Gastrocnemius medialis (tissue), 4 donors: ENCODE measurements around the gene SYNJ2. TPM values are rescaled to one million over a fixed set of nuclear protein-coding genes. Genes with fewer than 3 reads are reported as not detected.

Source experiments
- ATAC-seq, 2 donors: fragments of 150-250 bp; one replicate each; pipeline ENCODE4 v1.9.1; 2016
- DNase-seq, 2 donors: peaks; one replicate each; pipeline ENCODE4 v3.0.0-alpha.2; 2019
- H3K27ac ChIP-seq, 4 donors: fragments of 200-600 bp; sonication (generic); 1 replicate in 1 of 4; 2 replicates in 3 of 4; pipeline ENCODE4 v1.5.1; 2016 to 2018; ENCODE audit warnings: mild to moderate bottlenecking in 2 of 4, moderate library complexity in 1 of 4
- H3K27me3 ChIP-seq, 3 donors: fragments of 200-600 bp; sonication (generic) in 2 of 3; 1 replicate in 1 of 3; 2 replicates in 2 of 3; pipeline versions ENCODE4 v1.5.1 to v1.6.0; 2016 to 2019; ENCODE audit warnings: mild to moderate bottlenecking in 1 of 3, moderate library complexity in 1 of 3
- H3K36me3 ChIP-seq, 2 donors: fragments of 200-600 bp; sonication (generic) in 1 of 2; one replicate each; pipeline ENCODE4 v1.5.1; 2017 to 2018
- H3K4me1 ChIP-seq, 2 donors: fragments of 200-600 bp; sonication (generic) in 1 of 2; one replicate each; pipeline ENCODE4 v1.5.1; 2016 to 2017; ENCODE audit warnings: mild to moderate bottlenecking in 2 of 2
- H3K4me3 ChIP-seq, 4 donors: fragments of 200-600 bp; sonication (generic) in 3 of 4; 1 replicate in 1 of 4; 2 replicates in 3 of 4; pipeline ENCODE4 v1.5.1; 2016 to 2019; ENCODE audit warnings: mild to moderate bottlenecking in 2 of 4
- H3K9me3 ChIP-seq, 3 donors: fragments of 200-600 bp; sonication (generic) in 2 of 3; 1 replicate in 1 of 3; 2 replicates in 2 of 3; pipeline ENCODE4 v1.5.1; 2016 to 2019
- POLR2A ChIP-seq, 2 donors: fragments of 450-650 bp; IDR thresholded peaks; one replicate each; pipeline ENCODE4 v1.6.1; 2017; ENCODE audit warnings: antibody characterized with exemption in 2 of 2, mild to moderate bottlenecking in 2 of 2, moderate library complexity in 2 of 2
- in situ Hi-C, 4 donors: fragments of 200-750 bp; cut with MboI; loops; one replicate each; pipeline versions ENCODE4 v1.15.0 to v1.8.0; 2017; ENCODE audit warnings: low sequenced_read_pairs in 4 of 4
- intact Hi-C: fragments of 100-400 bp; cut with DNase I; formaldehyde crosslinking; loops from one replicate; pipeline ENCODE4 v1.15.1; 2023; ENCODE audit warnings: low total_unique reads
- total RNA-seq, 4 donors: library from RNA; depleted of rRNA; stranded (reverse); fragments of >200 nt; gene quantifications; one replicate each; pipeline versions ENCODE4 v1.1.0 to v1.2.3, GENCODE V29; 2016
- TF ChIP-seq, protein P1 (sequence below), 5 experiments: fragments of 450-650 bp in 3 of 5; fragments of 200-600 bp in 2 of 5; sonication (generic) in 2 of 5; IDR thresholded peaks in 4 of 5; conservative IDR thresholded peaks in 1 of 5; 1 replicate in 4 of 5; 2 replicates in 1 of 5; pipeline ENCODE4 v1.5.1; 2016 to 2019; ENCODE audit warnings: antibody characterized with exemption in 5 of 5, mild to moderate bottlenecking in 3 of 5, moderate library complexity in 3 of 5

The SYNJ2 gene
- total RNA-seq, 4 donors from 2014 or later = 3.9 to 17.0 (median 7.0) TPM

- intact Hi-C loops = no loop called here
- H3K9me3 ChIP-seq = peaks cover 0 to 4% (median 0%) of the 10 kb centered on the region in 3 donors
- in situ Hi-C loops = no loop called here
- H3K4me3 ChIP-seq = no peak overlapping the region
- no peaks in the 10 kb centered on the region for H3K27me3 ChIP-seq
- ATAC-seq = no peak
- no peaks in the 10 kb centered on the region for H3K4me1 ChIP-seq
- no peak overlapping the region for H3K27ac ChIP-seq
- TF ChIP-seq POLR2A (IDR thresholded peaks at IDR 0.05) = no peak
- TF ChIP-seq, protein P1, sequence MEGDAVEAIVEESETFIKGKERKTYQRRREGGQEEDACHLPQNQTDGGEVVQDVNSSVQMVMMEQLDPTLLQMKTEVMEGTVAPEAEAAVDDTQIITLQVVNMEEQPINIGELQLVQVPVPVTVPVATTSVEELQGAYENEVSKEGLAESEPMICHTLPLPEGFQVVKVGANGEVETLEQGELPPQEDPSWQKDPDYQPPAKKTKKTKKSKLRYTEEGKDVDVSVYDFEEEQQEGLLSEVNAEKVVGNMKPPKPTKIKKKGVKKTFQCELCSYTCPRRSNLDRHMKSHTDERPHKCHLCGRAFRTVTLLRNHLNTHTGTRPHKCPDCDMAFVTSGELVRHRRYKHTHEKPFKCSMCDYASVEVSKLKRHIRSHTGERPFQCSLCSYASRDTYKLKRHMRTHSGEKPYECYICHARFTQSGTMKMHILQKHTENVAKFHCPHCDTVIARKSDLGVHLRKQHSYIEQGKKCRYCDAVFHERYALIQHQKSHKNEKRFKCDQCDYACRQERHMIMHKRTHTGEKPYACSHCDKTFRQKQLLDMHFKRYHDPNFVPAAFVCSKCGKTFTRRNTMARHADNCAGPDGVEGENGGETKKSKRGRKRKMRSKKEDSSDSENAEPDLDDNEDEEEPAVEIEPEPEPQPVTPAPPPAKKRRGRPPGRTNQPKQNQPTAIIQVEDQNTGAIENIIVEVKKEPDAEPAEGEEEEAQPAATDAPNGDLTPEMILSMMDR (IDR thresholded peaks at IDR 0.05 in 4 of 5, conservative IDR thresholded peaks at IDR 0.05 in 1 of 5) = no peak
- no peaks in the 10 kb centered on the region for H3K36me3 ChIP-seq
- no peak for DNase-seq
Measured at GRCh38 chr6:157959451-157960227, 22.0 kb upstream of the SYNJ2 start.

GRCh38 chr6:157961153-157961831, 20.4 kb upstream of the SYNJ2 start:
- no peak for DNase-seq
- Histone ChIP-seq H3K4me3 (no peak overlapping the region), H3K27ac (no peak overlapping the region), H3K9me3 (peaks cover 0 to 4% (median 0%) of the 10 kb centered on the region in 3 donors), H3K4me1 (no peaks in the 10 kb centered on the region), H3K36me3 (no peaks in the 10 kb centered on the region), H3K27me3 (no peaks in the 10 kb centered on the region)
- TF ChIP-seq, protein P1 (IDR thresholded peaks at IDR 0.05 in 4 of 5, conservative IDR thresholded peaks at IDR 0.05 in 1 of 5) = no peak
- no peak for TF ChIP-seq POLR2A (IDR thresholded peaks at IDR 0.05)
- intact Hi-C loops = no loop called here
- in situ Hi-C loops = no loop called here
- no peak for ATAC-seq

GRCh38 chr6:157961832-157962575, 19.7 kb upstream of the SYNJ2 start:
- Histone ChIP-seq H3K9me3 (peaks cover 0 to 4% (median 0%) of the 10 kb centered on the region in 3 donors), H3K27me3 (no peaks in the 10 kb centered on the region), H3K27ac (no peak overlapping the region), H3K4me3 (no peak overlapping the region), H3K36me3 (no peaks in the 10 kb centered on the region), H3K4me1 (no peaks in the 10 kb centered on the region)
- TF ChIP-seq, protein P1 (IDR thresholded peaks at IDR 0.05 in 4 of 5, conservative IDR thresholded peaks at IDR 0.05 in 1 of 5) = no peak
- no peak for TF ChIP-seq POLR2A (IDR thresholded peaks at IDR 0.05)
- ATAC-seq = no peak
- in situ Hi-C loops (no loop called here), intact Hi-C loops (no loop called here)
- DNase-seq = no peak

DNA sequence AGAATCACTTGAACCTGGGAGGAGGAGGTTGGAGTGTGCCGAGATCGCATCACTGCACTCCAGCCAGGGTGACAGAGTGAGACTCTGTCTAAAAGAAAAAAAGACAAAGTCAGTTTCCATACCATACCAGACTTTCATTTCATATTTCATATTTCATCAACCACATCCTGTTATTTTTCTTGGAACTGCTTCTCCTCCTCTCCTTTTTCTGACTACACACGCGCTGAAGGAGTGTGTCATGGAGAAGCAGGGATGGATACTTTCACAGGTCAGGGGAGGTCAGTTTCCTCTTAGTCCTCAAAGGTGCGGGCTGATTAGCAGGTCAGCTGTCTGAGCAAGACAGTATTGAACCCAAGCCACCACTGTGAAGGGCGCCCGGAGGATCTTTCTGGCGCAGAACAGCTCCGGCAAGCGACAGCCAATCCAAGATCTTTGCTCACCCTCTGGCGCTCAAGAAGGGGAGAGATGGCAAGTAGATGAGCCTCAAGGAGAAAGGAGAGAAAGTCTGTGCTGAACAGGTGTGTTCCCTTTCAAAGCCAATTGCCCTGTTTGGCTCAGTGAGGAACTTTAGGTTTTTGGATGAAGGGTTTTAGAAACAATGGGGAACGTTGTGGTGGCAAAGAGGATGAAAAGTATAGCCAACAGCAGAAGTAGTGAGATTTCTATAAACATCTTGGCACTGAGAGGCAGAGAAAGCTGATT, 18.9 kb upstream of the SYNJ2 start:
- no peak for TF ChIP-seq POLR2A (IDR thresholded peaks at IDR 0.05)
- TF ChIP-seq, protein P1 (IDR thresholded peaks at IDR 0.05 in 4 of 5, conservative IDR thresholded peaks at IDR 0.05 in 1 of 5) = no peak
- Histone ChIP-seq H3K36me3 (no peaks in the 10 kb centered on the region), H3K27ac (no peak overlapping the region), H3K9me3 (peaks cover 0 to 4% (median 0%) of the 10 kb centered on the region in 3 donors), H3K4me3 (no peak overlapping the region), H3K27me3 (no peaks in the 10 kb centered on the region), H3K4me1 (no peaks in the 10 kb centered on the region)
- in situ Hi-C loops (no loop called here), intact Hi-C loops (no loop called here)
- DNase-seq (no peak), ATAC-seq (no peak)
